Stimulated activated CD4-positive, alpha-beta T cell treated with anti-CD3 and anti-CD28 coated beads, Interleukin-4, amount 100 ng/mL, for 48 hours (primary cell): Measurements from ENCODE around the gene CPTP.

Experiments used
- DNase-seq, 2 donors: peaks; one replicate each; pipeline ENCODE4 v3.0.0-alpha.2; 2020; ENCODE audit warnings: low read depth in 2 of 2

Gene CPTP

GRCh38 chr1:1324524-1325287 is at the start of gene CPTP, which contains the start of gene INTS11:
Gene CPTP (plus strand): TSS chr1:1324802. CDS start chr1:1326911, 2,109 bp downstream.
Gene INTS11 (minus strand): TSS chr1:1324660. CDS start chr1:1324608, 52 bp downstream.
- peak; percentile 93 to 96 for DNase-seq

- DNase-seq = no peak
These were observed 49.6 kb upstream of the CPTP start for GRCh38 chr1:1274931-1275431.

- DNase-seq = no peak
These were observed 48.8 kb upstream of the CPTP start for GRCh38 chr1:1275836-1276235.

DNA sequence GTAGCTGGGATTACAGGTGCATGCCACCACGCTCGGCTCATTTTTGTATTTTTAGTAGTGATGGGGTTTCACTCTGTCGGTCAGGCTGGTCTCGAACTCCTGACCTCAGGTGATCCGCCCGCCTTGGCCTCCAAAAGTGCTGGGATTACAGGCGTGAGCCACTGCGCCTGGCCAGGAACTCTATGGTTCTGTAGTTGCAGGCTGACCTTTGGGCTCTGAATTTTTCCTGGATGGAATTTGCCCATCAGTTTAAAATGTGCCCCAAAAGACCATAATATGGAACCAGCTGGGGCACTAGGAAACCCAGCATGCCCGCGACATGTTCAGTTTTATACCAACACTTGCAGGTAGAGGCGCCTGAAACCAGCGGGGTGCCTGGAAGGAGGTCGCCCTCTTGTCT is 46.0 kb upstream of the CPTP start:
- no peak for DNase-seq

GRCh38 chr1:1279028-1279427 is 45.6 kb upstream of the CPTP start:
- no peak for DNase-seq

- no peak for DNase-seq
These were observed 43.7 kb upstream of the CPTP start for GRCh38 chr1:1280782-1281481.

DNA sequence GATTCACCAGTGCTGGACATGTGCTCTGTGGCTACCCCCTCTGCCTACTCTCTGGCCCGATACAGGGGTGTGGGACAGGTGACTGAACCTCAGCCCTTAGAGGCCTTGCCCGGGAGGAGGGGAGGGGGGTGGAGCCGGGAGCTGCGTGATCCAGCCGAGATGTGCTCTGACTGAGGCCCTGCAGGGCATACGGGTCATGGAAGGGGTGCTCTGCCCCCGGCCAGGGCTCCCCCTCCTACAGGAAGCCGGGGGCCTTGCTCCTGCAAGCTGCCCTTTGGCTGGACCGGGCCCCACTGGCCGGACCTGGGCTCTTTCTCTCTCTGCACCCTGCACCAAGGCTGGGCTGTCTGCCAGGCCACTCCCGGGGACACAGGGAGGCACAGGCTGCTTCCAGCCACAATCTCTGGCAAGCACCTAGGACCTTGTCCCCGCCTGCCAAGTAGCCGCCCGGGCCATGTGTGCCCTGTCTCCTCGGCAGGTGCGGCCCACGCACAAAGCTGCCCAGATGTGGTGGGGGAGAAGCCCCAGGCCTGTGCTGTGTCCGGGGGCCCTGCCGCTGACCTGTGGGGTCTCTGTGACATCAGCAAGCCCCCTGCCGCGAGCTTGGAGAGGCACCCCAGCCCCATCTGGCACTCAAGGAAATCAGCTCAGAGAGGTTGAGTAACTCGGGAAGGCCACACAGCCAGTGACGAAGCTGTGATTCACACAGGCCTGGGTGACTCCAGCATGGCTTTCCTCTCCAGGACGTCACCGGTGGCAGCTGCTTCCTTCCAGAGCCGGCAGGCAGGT is 42.9 kb upstream of the CPTP start:
- DNase-seq = no peak

- DNase-seq = no peak
These were observed 41.6 kb upstream of the CPTP start for GRCh38 chr1:1282998-1283397.

- DNase-seq = no peak
These were observed 40.8 kb upstream of the CPTP start for GRCh38 chr1:1283821-1284220.

DNA sequence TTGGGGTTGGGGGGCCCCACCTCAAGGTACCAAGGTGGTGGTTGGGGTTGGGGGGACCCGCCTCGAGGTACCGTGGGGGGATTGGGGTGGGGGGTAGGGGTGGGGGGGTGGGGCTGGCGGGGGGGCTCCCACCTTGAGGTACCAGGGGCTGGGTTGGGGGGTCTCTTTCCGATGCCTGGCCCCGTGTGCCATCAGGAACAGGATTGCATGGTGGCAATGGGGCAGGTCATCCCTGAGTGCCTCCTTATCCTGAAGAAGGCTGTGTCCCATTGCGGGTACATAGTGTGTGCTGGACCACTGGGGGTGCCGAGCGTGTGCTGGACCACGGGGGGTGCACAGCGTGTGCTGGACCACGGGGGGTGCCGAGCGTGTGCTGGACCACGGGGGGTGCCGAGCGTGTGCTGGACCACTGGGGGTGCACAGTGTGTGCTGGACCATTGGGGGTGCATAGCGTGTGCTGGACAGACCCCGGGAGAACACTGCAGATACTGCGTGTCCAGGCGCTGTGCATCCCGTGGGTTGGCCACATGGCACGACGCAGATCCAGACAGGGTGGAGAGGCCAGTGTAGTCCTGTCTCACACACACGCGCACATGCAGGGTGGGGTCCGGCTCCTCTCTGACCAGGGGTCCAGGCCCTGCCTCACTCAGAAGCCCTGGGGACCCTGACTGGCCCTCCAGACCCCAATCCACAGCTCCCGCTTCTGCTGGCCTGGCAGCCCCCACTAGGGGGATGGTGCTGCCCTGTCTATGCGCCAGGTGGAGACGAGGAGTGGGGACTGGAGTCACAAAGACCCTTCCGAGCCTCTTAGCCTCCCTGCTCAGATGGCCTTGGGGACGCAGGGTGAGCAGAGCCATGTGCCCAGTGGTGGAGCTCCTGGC is 40.1 kb upstream of the CPTP start:
- DNase-seq = no peak

DNA sequence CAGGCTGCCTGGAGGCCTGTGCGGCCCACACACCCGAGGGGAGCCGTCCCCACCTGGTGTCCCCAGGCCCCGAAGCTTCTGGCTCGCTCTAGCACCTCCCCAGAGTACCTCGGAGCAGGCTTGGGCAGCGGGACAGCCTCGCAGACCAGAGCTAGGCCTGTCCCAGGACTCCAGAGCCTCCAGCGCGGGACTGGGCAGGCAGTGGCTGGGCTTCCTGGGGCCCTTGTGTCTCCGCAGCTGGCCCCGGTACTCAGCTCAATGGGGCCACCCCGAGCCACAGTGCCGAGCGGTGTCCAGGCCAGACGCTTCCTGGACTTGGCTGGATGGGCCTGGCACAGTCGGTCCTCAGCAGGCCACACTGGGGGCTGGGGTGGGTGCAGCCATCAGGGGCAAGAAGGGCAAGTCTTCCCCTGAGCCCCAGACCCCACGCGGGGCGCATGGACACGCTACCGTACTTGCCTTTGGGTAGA is 39.5 kb upstream of the CPTP start:
- no peak for DNase-seq

- no peak for DNase-seq
These were observed 38.8 kb upstream of the CPTP start for GRCh38 chr1:1285611-1286311.

DNA sequence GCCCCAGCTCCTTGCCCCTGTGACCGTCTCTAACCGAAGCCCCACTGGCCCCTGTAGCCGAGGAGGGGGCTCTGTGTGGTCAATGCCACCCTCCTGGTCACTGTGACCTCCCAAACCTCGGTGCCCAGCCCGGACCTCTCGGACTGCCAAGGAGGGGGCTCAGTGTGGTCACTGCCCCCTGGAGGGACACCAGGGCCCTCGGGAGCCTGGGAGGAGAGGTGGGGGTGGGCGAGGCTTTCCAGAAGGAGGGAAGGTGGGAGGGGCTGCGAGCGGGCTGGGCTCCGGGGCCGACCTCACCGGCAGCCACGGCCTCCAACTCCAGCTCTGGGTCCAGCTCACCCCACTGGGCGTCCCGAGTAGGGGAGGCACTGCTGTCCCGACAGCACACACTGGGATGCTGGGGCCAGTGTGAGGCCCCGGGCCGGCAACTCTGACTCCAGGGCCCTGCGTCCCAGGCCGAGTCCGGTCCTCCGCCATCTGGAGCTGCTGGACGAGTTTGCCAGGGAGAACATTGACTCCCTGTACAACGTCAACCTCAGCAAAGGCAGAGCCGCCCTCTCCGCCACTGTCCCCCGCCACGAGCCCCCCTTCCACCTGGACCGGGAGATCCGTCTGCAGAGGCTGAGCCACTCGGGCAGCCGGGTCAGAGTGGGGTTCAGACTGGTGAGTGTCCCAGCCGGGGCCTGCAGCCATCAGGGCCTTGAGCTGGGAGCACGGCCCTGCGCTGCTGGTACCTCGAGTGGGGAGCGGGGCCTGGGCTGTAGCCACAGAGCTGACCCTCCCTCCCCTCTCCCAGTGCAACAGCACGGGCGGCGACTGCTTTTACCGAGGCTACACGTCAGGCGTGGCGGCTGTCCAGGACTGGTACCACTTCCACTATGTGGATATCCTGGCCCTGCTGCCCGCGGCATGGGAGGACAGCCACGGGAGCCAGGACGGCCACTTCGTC is 38.0 kb upstream of the CPTP start:
- DNase-seq = no peak

- no peak for DNase-seq
These were observed 37.1 kb upstream of the CPTP start for GRCh38 chr1:1287288-1288110.

DNA sequence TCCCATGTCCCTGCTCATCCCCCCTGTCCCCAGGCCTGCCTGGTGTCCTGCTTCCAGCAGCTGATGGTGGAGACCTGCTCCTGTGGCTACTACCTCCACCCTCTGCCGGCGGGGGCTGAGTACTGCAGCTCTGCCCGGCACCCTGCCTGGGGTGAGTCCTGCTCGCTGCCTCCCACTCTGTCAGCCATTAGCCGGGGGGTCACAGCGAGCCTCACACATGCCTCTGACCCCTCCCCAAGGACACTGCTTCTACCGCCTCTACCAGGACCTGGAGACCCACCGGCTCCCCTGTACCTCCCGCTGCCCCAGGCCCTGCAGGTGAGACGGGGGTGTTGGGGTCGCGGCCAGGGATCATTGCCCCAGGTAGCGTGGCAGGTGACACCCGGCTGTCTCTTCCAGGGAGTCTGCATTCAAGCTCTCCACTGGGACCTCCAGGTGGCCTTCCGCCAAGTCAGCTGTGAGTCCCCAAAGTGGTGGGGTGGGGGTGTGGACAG is 34.3 kb upstream of the CPTP start:
- peak; percentile 60 to 65 for DNase-seq

DNA sequence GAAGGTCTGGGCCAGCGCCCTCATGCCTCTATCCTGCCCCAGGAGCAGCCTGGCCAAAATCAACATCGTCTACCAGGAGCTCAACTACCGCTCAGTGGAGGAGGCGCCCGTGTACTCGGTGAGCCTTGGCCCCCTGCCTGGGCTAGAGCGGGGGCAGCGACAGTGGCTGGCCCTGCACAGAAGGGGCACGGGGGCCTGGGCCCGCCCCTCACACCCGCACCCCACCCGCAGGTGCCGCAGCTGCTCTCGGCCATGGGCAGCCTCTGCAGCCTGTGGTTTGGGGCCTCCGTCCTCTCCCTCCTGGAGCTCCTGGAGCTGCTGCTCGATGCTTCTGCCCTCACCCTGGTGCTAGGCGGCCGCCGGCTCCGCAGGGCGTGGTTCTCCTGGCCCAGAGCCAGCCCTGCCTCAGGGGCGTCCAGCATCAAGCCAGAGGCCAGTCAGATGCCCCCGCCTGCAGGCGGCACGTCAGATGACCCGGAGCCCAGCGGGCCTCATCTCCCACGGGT is 33.5 kb upstream of the CPTP start:
- DNase-seq = no peak

DNA sequence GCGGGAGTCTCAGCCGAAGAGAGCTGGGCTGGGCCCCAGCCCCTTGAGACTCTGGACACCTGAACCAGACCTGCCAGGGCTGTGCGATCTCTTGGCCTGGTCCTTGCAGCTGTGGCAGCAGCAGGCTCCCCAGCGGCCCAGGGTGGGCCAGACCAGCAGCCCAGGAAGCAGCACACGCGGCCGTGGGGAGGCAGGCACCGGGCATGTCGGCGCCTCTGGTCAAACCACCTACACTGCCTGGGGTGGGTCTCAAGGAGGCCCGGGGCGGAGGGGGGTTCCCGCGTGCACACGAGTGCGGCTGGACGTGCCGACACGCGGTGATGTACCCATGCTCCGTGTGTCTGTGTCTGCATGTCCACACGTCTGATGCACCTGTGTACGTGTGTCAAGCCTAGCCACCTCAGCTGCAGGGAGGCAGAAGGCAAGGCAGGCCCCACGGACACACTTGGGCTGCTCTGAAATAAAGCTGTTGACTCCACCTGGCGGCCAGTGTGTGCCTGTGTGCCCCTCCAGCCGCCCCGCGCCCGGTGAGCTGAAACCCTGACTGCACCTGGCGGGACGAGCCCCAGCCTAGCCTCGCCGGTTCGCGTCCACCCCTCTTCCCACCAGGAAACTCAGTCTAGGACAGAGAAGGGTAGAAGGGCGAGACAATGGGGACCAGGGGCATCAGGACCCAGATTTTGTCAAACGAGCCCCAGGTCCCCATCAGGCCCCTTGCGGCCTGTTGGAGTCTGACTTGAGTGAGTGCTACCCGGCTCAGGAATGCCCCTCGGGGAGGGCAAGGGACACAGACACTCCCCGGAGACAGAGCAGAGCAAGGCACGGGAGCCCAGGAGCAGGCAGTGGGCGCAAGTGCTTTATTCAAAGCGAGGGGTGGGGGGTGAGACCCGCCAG is 32.8 kb upstream of the CPTP start:
- peak in 1 of 2 donors; percentile 60 for DNase-seq
